Gastroesophageal sphincter (tissue), 4 donors: ENCODE measurements around the gene GHITM. TPM values are rescaled to one million over a fixed set of nuclear protein-coding genes. Genes with fewer than 3 reads are reported as not detected.
A peak's percentile ranks its signal among the peaks of the same experiment; 100 is the strongest.
"Not testable (repeated sequence)": the region's sequence is repeated elsewhere in the genome, so short reads cannot be mapped to it uniquely, and the experiment has no call there.

ENCODE experiments used
- ATAC-seq: fragments of 150-250 bp; one replicate; pipeline ENCODE4 v1.9.1; 2016; ENCODE audit warnings: mild to moderate bottlenecking, moderate library complexity
- H3K27ac ChIP-seq, 4 donors: fragments of 200-600 bp; sonication (generic) in 3 of 4; 1 replicate in 3 of 4; 2 replicates in 1 of 4; pipeline ENCODE4 v1.5.1; 2016 to 2019
- H3K27me3 ChIP-seq: fragments of 200-600 bp; sonication (generic); one replicate; pipeline ENCODE4 v1.5.1; 2019
- H3K36me3 ChIP-seq, 2 donors: fragments of 200-600 bp; sonication (generic); one replicate each; pipeline ENCODE4 v1.5.1; 2019; ENCODE audit warnings: control low read depth in 1 of 2
- H3K4me1 ChIP-seq, 3 donors: fragments of 200-600 bp; sonication (generic); 1 replicate in 2 of 3; 2 replicates in 1 of 3; pipeline ENCODE4 v1.5.1; 2016 to 2019; ENCODE audit warnings: control low read depth in 2 of 3
- H3K4me3 ChIP-seq, 2 donors: fragments of 200-600 bp; sonication (generic); one replicate each; pipeline ENCODE4 v1.5.1; 2019; ENCODE audit warnings: mild to moderate bottlenecking in 1 of 2, moderate library complexity in 1 of 2
- H3K9me3 ChIP-seq, 3 donors: fragments of 200-600 bp; sonication (generic); one replicate each; pipeline ENCODE4 v1.5.1; 2017 to 2019; ENCODE audit warnings: control low read depth in 2 of 3
- CTCF ChIP-seq, 4 experiments: fragments of 200-600 bp in 2 of 4; fragments of 450-650 bp in 2 of 4; sonication (generic) in 1 of 4; IDR thresholded peaks; one replicate each; pipeline ENCODE4 v1.5.1; 2017 to 2019; ENCODE audit warnings: antibody characterized with exemption in 4 of 4, mild to moderate bottlenecking in 2 of 4, moderate library complexity in 2 of 4
- EP300 ChIP-seq: sonication (generic); formaldehyde crosslinking; IDR thresholded peaks from one replicate; pipeline ENCODE4 v1.6.1; 2017; ENCODE audit warnings: antibody characterized with exemption, mild to moderate bottlenecking
- POLR2A ChIP-seq, 2 donors: fragments of 450-650 bp; IDR thresholded peaks; one replicate each; pipeline ENCODE4 v1.6.1; 2017; ENCODE audit warnings: antibody characterized with exemption in 2 of 2, mild to moderate bottlenecking in 2 of 2, moderate library complexity in 1 of 2
- POLR2AphosphoS5 ChIP-seq: sonication (generic); formaldehyde crosslinking; IDR thresholded peaks from one replicate; pipeline ENCODE4 v1.6.1; 2017; ENCODE audit warnings: antibody characterized with exemption
- WGBS, 2 donors: methylation state at CpG; one replicate each; pipeline ENCODE4 v1.1.5; 2018; ENCODE audit warnings: low coverage in 1 of 2; 5-methylcytosine and 5-hydroxymethylcytosine counted together
- total RNA-seq, 4 donors: library from RNA; depleted of rRNA; stranded (reverse); fragments of >200 nt; gene quantifications; one replicate each; pipeline ENCODE4 v1.1.0, GENCODE V29; 2016

The GHITM gene
- total RNA-seq, 4 donors from 2014 or later: 134 to 230 (median 190) TPM

- Histone ChIP-seq H3K36me3 (no peaks in the 10 kb centered on the region), H3K9me3 (no peaks in the 10 kb centered on the region), H3K4me3 (no peak overlapping the region), H3K27me3 (no peaks in the 10 kb centered on the region), H3K27ac (no peak overlapping the region), H3K4me1 (no peaks in the 10 kb centered on the region)
- no peak for TF ChIP-seq POLR2AphosphoS5
- TF ChIP-seq CTCF (IDR thresholded peaks at IDR 0.05): no peak
- TF ChIP-seq POLR2A (IDR thresholded peaks at IDR 0.05): no peak
- no peak for TF ChIP-seq EP300
- ATAC-seq: peak; percentile 28
- no CpG with 5 or more reads among the region's 4 CpGs for WGBS, 2 donors
Measured at GRCh38 chr10:84176836-84177474, 37.6 kb downstream of the GHITM start.

DNA sequence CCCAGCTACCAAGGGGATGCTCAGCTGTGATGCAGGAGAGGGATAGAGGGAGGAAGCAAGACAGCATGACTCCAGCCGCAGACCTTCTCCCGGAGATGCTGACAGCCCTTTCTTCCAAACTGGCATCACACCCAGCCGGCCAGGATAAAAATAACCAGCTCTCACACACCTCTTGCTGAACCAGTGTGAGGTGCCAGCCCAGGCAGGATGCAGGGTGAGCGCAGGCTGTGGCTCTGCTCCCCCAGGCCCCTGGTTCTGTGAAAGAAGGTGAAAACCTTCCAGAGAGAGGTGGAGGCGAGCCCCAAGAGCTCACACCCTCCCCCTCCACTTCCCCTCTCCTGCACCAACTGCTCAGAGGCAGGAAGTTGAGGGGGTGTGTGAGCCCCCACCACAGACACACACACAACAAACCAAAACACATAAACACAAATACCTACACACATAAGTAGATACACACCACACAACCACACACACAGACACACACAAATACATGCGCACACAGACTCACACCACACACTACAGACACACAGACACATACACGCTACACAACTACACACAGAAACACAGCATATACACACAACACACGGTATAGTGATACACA is 38.3 kb downstream of the GHITM start:
- H3K4me3 ChIP-seq: no peak overlapping the region
- no peak for ATAC-seq
- H3K36me3 ChIP-seq: no peaks in the 10 kb centered on the region
- H3K4me1 ChIP-seq: no peaks in the 10 kb centered on the region
- no peak overlapping the region for H3K27ac ChIP-seq
- WGBS, 2 donors: 47 to 80% methylated on average over 1 to 5 of the region's 8 CpGs
- no peaks in the 10 kb centered on the region for H3K9me3 ChIP-seq
- TF ChIP-seq POLR2A (IDR thresholded peaks at IDR 0.05): no peak
- TF ChIP-seq POLR2AphosphoS5: no peak
- TF ChIP-seq CTCF (IDR thresholded peaks at IDR 0.05): no peak
- TF ChIP-seq EP300: no peak
- H3K27me3 ChIP-seq: no peaks in the 10 kb centered on the region

DNA sequence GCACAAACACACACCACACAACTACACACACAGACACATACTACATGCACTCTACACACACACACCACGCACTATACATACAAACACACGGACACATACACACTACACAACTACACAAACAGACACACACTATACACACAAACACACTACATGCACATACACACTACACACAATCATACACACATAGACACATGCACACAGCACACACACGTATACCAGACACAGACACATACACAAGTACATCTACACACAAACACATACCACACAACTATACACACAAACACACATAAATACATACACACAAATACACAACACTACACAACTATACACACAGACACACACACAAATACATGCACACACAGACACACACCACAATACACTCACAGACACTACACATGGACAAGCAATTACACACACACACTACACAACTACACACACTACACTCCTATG is 38.9 kb downstream of the GHITM start:
- 91 to 100% methylated on average over 3 of the region's 3 CpGs for WGBS, 2 donors
- no peak for TF ChIP-seq EP300
- no peak for TF ChIP-seq CTCF (IDR thresholded peaks at IDR 0.05)
- TF ChIP-seq POLR2A (IDR thresholded peaks at IDR 0.05): no peak
- TF ChIP-seq POLR2AphosphoS5: no peak

GRCh38 chr10:84179059-84179710 is 39.9 kb downstream of the GHITM start:
- Histone ChIP-seq H3K9me3 (no peaks in the 10 kb centered on the region), H3K27me3 (peaks cover under 1% of the 10 kb centered on the region), H3K4me3 (no peak overlapping the region), H3K27ac (no peak overlapping the region), H3K36me3 (no peaks in the 10 kb centered on the region), H3K4me1 (no peaks in the 10 kb centered on the region)
- ATAC-seq: no peak
- TF ChIP-seq POLR2AphosphoS5 (no peak), CTCF (IDR thresholded peaks at IDR 0.05) (no peak), EP300 (no peak), POLR2A (IDR thresholded peaks at IDR 0.05) (no peak)
- WGBS, 2 donors: 60 to 63% methylated on average over 3 to 4 of the region's 12 CpGs

More for the DNA sequence above, 38.9 kb downstream of the GHITM start:
- no peaks in the 10 kb centered on the region for H3K36me3 ChIP-seq
- H3K4me1 ChIP-seq: no peaks in the 10 kb centered on the region
- H3K27me3 ChIP-seq: no peaks in the 10 kb centered on the region
- no peak overlapping the region for H3K27ac ChIP-seq
- no peak overlapping the region for H3K4me3 ChIP-seq
- ATAC-seq: no peak
- no peaks in the 10 kb centered on the region for H3K9me3 ChIP-seq

DNA sequence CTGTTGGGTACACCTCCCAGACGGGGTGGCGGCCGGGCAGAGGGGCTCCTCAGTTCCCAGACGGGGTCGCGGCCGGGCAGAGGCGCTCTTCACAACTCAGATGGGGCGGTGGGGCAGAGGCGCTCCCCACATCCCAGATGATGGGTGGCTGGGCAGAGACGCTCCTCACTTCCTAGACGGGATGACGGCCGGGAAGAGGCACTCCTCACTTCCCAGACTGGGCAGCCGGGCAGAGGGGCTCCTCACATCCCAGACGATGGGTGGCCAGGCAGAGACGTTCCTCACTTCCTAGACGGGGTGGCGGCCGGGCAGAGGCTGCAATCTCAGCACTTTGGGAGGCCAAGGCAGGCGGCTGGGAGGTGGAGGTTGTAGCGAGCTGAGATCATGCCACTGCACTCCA is 41.1 kb downstream of the GHITM start:
- H3K27ac ChIP-seq, ATAC-seq: not testable (repeated sequence)

More for the DNA sequence above, 41.1 kb downstream of the GHITM start:
- not testable (repeated sequence) for H3K4me3 ChIP-seq, H3K4me1 ChIP-seq, H3K9me3 ChIP-seq, H3K36me3 ChIP-seq
- WGBS, 2 donors: no CpG with 5 or more reads among the region's 22 CpGs
- peaks cover 13% of the 10 kb centered on the region for H3K27me3 ChIP-seq
